Hepatocyte (in vitro differentiated cells): ENCODE results near the gene HNF1B. TPM values are rescaled to one million over a fixed set of nuclear protein-coding genes. Genes with fewer than 3 reads are reported as not detected.

ENCODE experiments used
- DNase-seq: peaks from one replicate; pipeline ENCODE4 v3.0.0-alpha.2; 2016; ENCODE audit warnings: low spot score
- H2AFZ ChIP-seq: fragments of 200-600 bp; sonication (generic); 2 replicates; pipeline ENCODE4 v1.6.0; 2016; ENCODE audit warnings: antibody characterized with exemption, mild to moderate bottlenecking
- H3K27ac ChIP-seq: fragments of 200-600 bp; sonication (generic); 2 replicates; pipeline ENCODE4 v1.5.1; 2016; ENCODE audit warnings: mild to moderate bottlenecking
- H3K27me3 ChIP-seq: fragments of 200-600 bp; sonication (generic); 2 replicates; pipeline ENCODE4 v1.6.1; 2016
- H3K36me3 ChIP-seq: fragments of 200-600 bp; sonication (generic); replicated peaks from 2 replicates; pipeline ENCODE4 v1.5.1; 2016; ENCODE audit warnings: low read depth; ENCODE audit not compliant: insufficient read depth
- H3K4me1 ChIP-seq: fragments of 200-600 bp; sonication (generic); 2 replicates; pipeline ENCODE4 v1.5.1; 2016; ENCODE audit warnings: mild to moderate bottlenecking, moderate library complexity; ENCODE audit not compliant: insufficient read depth
- H3K4me2 ChIP-seq: fragments of 200-600 bp; sonication (generic); 2 replicates; pipeline ENCODE4 v1.6.0; 2016
- H3K4me3 ChIP-seq: fragments of 200-600 bp; sonication (generic); 2 replicates; pipeline ENCODE4 v1.5.1; 2016; ENCODE audit warnings: mild to moderate bottlenecking
- H3K79me2 ChIP-seq: fragments of 200-600 bp; sonication (generic); 2 replicates; pipeline ENCODE4 v1.6.0; 2017; ENCODE audit warnings: mild to moderate bottlenecking
- H3K9me2 ChIP-seq: fragments of 200-600 bp; sonication (generic); replicated peaks from 2 replicates; pipeline ENCODE4 v1.6.0; 2017; ENCODE audit warnings: mild to moderate bottlenecking; ENCODE audit not compliant: insufficient read depth
- H3K9me3 ChIP-seq: fragments of 200-600 bp; sonication (generic); 2 replicates; pipeline ENCODE4 v1.5.1; 2016; ENCODE audit warnings: low read depth, mild to moderate bottlenecking
- H4K20me1 ChIP-seq: fragments of 200-600 bp; sonication (generic); 2 replicates; pipeline ENCODE4 v1.6.0; 2016; ENCODE audit warnings: mild to moderate bottlenecking; ENCODE audit not compliant: insufficient read depth, poor library complexity, severe bottlenecking
- EZH2 ChIP-seq: fragments of 200-600 bp; sonication (generic); IDR thresholded peaks from 2 replicates; pipeline ENCODE4 v1.6.1; 2016; ENCODE audit warnings: antibody characterized with exemption, mild to moderate bottlenecking, borderline replicate concordance
- EZH2phosphoT487 ChIP-seq: fragments of 200-600 bp; sonication (generic); IDR thresholded peaks from one replicate; pipeline ENCODE4 v1.6.1; 2018; ENCODE audit warnings: antibody characterized with exemption, mild to moderate bottlenecking, low read depth, moderate library complexity; ENCODE audit not compliant: unreplicated experiment, severe bottlenecking
- WGBS: methylation state at CpG from one replicate; pipeline ENCODE4 v1.1.6; 2016; ENCODE audit warnings: low lambda C conversion rate; ENCODE audit errors: missing lambda C conversion rate; 5-methylcytosine and 5-hydroxymethylcytosine counted together
- polyA plus RNA-seq: library from polyadenylated mRNA; unstranded; fragments of >200 nt; fragmentation: Nextera tagmentation; extraction: Ambion mirVana; gene quantifications from 2 replicates; pipeline ENCODE4 v1.2.1, GENCODE V29; 2016
- total RNA-seq: library from RNA; depleted of rRNA; stranded (reverse); fragments of >200 nt; gene quantifications from 2 replicates; pipeline ENCODE4 v1.2.3, GENCODE V29; 2014
- TF ChIP-seq, protein P1 (sequence below): fragments of 200-600 bp; sonication (generic); IDR thresholded peaks from 2 replicates; pipeline ENCODE4 v1.5.1; 2016; ENCODE audit warnings: antibody characterized with exemption, mild to moderate bottlenecking; ENCODE audit not compliant: poor library complexity

The HNF1B gene
- total and polyA plus RNA-seq, 2 experiments from 2014 or later, result 8.8 to 18.2 TPM

DNA sequence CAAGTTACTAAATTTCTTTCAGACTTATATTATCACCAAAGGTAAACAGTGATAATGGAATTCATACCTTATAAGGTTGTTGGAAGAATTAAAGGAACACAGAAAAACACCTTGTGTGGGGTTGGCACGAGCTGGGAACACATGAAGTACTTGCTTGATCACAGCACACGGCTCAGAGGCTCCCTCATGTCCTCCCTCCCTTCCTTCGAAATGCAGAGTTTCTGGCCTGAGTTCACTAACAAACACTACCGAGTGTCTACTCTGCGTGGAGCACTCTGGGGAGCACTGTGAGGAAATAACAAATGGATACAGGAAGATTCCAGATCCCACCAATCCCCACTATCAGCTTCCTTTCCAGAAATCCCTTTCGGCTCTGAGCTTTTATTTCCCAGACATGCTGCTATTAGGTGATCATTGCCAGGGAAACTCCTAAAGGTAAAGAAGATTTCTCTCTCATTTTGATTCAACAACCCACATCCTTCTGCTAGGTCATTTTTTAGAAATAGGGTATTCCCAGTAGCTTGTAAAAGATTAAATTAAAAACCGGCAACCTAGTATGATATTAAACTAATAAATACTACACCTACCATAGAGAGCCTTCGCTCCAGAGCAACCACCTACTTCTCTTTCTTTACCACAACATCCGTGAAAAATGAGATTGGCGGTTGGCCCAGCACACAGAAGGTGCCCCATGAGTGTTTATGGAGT, 6.1 kb upstream of the HNF1B start:
- Histone ChIP-seq H4K20me1 (no peaks in the 10 kb centered on the region), H3K4me2 (no peak overlapping the region), H3K36me3 (no peaks in the 10 kb centered on the region), H3K4me1 (peaks cover 4% of the 10 kb centered on the region), H3K9me2 (no peaks in the 10 kb centered on the region), H3K9me3 (no peaks in the 10 kb centered on the region), H3K27ac (no peak overlapping the region), H3K27me3 (peaks cover 14% of the 10 kb centered on the region), H3K4me3 (no peak overlapping the region), H3K79me2 (peaks cover 19% of the 10 kb centered on the region), H2AFZ (no peak overlapping the region)
- TF ChIP-seq EZH2phosphoT487 (no peak), EZH2 (no peak)
- TF ChIP-seq, protein P1, sequence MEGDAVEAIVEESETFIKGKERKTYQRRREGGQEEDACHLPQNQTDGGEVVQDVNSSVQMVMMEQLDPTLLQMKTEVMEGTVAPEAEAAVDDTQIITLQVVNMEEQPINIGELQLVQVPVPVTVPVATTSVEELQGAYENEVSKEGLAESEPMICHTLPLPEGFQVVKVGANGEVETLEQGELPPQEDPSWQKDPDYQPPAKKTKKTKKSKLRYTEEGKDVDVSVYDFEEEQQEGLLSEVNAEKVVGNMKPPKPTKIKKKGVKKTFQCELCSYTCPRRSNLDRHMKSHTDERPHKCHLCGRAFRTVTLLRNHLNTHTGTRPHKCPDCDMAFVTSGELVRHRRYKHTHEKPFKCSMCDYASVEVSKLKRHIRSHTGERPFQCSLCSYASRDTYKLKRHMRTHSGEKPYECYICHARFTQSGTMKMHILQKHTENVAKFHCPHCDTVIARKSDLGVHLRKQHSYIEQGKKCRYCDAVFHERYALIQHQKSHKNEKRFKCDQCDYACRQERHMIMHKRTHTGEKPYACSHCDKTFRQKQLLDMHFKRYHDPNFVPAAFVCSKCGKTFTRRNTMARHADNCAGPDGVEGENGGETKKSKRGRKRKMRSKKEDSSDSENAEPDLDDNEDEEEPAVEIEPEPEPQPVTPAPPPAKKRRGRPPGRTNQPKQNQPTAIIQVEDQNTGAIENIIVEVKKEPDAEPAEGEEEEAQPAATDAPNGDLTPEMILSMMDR, result no peak
- 85% methylated on average over 10 of the region's 10 CpGs for WGBS
- DNase-seq, result no peak

DNA sequence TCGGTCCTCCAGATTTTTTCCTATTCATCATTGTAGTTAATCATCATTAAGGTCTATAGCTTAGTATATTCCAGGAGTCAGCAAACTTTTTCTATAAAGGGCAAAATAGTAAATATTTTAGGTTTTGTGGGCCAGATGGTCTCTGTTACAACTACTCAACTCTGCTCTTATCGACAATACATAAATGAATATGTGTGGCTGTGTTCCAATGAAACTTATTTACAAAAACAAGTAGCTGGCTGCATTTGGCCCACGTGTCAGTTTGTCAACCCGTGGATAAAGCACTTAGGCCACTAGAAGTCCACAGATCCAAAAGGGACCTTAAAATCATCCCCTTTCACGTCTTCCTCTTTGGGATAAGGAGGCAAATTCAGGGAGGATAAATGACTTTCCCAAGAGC, 5.4 kb upstream of the HNF1B start:
- WGBS, result 90% methylated on average over 5 of the region's 5 CpGs

DNA sequence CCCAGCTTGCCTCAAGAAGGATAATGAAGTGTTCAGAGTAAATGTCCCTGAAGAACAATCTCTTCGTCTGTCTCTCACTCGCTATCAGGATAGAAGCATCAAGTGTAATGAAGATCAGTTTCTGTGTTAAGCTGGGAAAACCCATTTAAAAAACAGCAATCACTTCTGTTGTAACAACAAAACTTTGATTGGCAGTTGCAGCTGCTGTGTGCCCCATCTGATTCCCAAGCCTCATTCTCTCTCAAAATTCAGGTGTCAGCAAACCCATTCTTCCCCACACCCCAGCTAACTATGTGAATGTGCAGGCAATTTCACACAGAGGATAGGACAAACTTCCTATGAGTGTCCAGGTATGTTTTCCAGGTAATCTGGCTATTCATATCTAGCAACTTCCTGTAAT, 2.4 kb upstream of the HNF1B start:
- TF ChIP-seq EZH2 (no peak), EZH2phosphoT487 (no peak)
- TF ChIP-seq, protein P1, result no peak
- no peaks in the 10 kb centered on the region for H3K36me3 ChIP-seq
- no peaks in the 10 kb centered on the region for H4K20me1 ChIP-seq
- H2AFZ ChIP-seq, result no peak overlapping the region
- no peak overlapping the region for H3K4me3 ChIP-seq
- peaks cover 36% of the 10 kb centered on the region for H3K79me2 ChIP-seq
- peaks cover 46% of the 10 kb centered on the region for H3K27me3 ChIP-seq
- H3K4me1 ChIP-seq, result peaks cover 4% of the 10 kb centered on the region
- H3K9me2 ChIP-seq, result no peaks in the 10 kb centered on the region
- no peak overlapping the region for H3K27ac ChIP-seq
- no peaks in the 10 kb centered on the region for H3K9me3 ChIP-seq
- DNase-seq, result no peak
- peak overlapping the region; percentile 85 for H3K4me2 ChIP-seq
- 81% methylated on average over 2 of the region's 2 CpGs for WGBS

More for the DNA sequence above, 5.4 kb upstream of the HNF1B start:
- peaks cover 19% of the 10 kb centered on the region for H3K27me3 ChIP-seq
- no peaks in the 10 kb centered on the region for H3K36me3 ChIP-seq
- no peaks in the 10 kb centered on the region for H3K9me2 ChIP-seq
- H2AFZ ChIP-seq, result no peak overlapping the region
- no peak overlapping the region for H3K4me3 ChIP-seq
- DNase-seq, result no peak
- TF ChIP-seq EZH2phosphoT487, result no peak
- TF ChIP-seq EZH2, result no peak
- TF ChIP-seq, protein P1, result no peak
- H3K4me2 ChIP-seq, result no peak overlapping the region
- H3K4me1 ChIP-seq, result peaks cover 4% of the 10 kb centered on the region
- no peaks in the 10 kb centered on the region for H4K20me1 ChIP-seq
- H3K27ac ChIP-seq, result no peak overlapping the region
- no peaks in the 10 kb centered on the region for H3K9me3 ChIP-seq
- peaks cover 20% of the 10 kb centered on the region for H3K79me2 ChIP-seq
